ENCODE results near the gene CCT2.

Gene CCT2

DNA sequence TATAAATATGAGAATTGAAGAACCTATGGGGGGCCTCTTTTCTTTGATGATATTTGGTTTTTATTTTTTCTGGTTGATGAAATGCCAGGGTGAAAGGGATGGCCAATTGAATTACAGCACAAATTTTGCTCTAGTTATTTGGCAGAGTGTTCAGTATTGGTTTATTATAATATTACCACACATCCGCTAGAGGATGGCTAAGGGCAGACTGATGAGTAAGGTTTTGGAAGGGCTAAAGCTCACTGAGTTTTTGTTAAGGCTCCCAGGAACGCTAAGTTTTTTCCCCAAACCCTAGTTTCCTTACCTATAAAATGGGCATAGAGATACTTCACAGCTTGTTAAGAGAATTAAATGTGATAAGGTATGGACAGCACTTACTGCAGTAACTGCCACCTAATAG is 59.8 kb downstream of the CCT2 start:
- DNase-seq = no peak

DNA sequence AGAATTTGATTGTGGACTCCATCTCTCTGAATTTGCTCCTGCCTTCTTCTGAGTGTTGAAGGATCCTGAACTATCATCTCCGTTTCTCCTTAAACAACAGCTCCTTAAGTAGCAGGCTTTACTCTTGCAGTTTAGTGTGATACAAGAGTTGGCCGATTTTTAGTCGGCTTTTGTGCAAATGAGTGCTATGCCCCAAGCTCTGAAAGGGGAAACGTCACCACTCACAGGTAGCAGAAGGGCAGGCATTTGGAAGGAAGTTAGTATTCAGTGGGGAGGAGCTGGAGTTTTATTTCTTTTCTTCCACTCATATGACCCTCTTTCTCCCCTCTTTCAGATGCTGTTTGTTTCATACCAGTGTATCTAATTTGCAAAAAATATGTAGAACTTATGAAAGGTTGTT is 61.9 kb downstream of the CCT2 start:
- DNase-seq = no peak

DNA sequence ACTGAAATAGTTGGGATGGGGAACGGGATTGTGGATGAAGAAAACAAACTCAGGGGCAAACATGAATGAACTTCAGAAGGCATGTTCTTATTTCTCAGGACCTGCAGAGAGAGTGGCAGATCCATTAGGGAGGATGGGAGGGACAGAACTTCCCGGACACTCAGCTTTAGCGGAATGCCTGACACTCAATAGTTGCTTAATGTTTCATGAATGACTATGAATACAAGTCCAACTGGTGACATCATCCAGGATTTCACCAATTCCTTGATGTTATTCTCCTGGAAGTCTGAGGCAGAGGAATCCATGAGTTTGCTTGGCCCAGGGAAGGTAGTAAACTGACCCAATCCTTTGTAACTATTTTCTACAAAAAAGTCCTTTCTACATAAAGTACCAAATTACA is 63.2 kb downstream of the CCT2 start:
- DNase-seq = no peak

DNA sequence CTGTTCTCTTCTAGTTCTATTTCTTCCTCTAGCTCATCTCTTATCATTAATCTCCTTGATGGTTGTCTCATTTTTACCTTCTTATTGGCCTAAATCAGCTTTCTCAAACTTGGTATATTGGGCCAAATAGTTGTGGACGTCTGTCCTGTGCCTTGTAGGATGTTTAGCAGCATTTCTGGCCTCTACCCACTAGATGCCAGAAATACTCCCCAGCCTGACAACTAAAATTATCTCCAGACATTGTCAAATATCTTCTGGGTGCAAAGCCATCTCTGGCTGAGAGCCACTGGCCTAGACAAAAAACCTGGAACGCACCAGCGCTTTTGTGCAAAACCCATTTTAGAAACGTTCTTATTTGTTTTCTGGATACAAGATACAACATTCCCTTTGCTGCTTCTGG is 64.3 kb downstream of the CCT2 start:
- DNase-seq = no peak

Data from suppressor macrophage treated with lipopolysaccharide for 1 hour (primary cell).